RPMI7951 (cell line): ENCODE data around the gene TMTC1. TPM values are rescaled to one million over a fixed set of nuclear protein-coding genes. Genes with fewer than 3 reads are reported as not detected.

Experiments
- DNase-seq: peaks from one replicate; pipeline ENCODE4 v3.0.0-alpha.2; 2012; ENCODE audit warnings: low read depth
- total RNA-seq: library from RNA; depleted of rRNA; stranded (reverse); fragments of >200 nt; shearing (Covaris generic); gene quantifications from 2 replicates; pipeline ENCODE4 v1.2.3, GENCODE V29; 2014

TMTC1 gene
- total RNA-seq, 1 experiment from 2014 or later: 0.84 TPM

DNA sequence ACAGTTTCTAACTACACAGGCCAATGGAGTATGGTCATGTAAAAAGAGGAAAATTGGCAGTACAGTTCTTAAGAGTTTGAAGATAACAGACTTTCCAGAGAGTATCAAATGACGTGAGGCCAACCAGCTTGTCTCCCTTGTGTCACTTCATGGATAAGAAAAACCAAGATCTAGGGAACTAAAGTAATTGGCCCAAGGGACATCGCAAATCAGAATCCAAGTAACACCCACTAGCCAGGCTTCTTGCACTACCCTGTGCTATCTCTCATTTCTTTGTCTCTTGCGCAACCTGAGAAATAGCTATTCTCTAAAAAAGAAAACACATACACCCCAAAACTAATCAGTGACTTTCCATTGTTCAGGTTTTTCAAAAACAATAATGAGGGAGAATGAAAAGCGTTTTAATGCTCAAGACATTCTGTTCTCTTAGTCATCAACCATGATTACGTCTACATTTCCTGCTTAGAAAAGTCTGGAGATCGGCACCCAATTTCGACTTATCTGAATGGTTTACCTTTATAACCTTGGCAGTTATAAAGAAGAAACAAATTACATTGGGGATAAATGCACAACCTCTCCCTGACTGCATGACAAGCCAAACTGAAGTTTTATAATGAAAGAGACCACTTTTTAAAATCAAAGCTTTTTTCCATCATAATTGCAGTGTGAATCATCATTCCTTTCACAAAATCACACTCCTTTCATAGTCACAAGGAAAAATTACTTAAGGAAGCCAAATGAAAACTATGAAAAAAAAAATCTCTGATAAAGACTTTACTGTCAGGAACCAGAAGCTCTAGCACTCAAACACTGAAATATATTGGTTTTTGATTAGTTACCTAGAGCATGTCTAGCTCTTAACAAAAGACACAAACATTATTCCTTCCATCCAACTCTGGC lies 42.1 kb downstream of the TMTC1 start:
- DNase-seq: peak; percentile 25

DNA sequence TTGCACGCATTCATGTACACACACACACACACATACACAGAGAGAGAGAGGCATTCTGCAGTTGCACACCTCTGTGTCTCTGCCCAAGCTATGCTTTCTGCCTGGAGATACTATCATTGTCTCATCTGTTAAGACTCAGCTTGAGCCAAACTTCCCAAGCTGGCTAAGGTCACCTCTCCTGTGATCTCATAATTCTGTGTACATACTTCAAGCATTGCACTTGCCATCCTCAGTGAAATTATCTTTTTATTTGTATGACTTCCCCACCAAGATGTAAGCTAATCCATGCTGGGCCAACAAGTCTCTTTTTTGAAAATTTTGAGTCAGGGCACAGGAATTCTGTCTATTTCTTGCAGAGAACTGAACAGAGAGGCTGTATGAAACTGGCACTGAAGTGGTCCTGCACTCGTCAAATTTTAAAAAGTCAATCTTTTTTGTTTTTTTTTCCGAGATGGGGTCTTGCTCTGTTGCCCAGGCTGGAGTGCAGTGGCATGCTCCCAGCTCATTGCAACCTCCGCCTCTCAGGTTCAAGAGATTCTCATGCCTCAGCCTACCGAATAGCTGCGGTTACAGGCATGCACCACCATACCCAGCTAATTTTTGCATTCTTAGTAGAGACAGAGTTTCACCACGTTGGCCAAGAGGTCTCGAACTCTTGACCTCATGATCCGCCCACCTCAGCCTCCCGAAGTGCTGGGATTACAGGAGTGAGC lies 44.3 kb downstream of the TMTC1 start:
- no peak for DNase-seq

DNA sequence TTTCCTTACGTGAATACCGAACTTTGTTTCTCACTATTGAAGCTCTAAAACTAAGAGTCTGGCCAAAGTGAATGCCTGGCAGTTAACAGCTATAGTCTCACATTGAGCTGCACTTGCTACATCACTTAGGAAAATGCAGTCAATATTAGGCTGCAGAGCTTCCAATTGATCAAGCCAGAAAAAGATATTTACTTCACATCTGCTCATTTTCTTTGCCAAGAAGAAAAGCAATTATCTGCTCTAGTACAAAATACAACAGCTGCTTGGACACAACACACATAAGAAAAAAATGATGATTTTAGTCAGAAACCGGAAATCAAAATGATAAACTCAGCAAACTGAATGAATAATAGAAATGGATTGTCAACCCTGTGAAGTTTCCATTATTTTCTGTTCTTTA lies 45.4 kb downstream of the TMTC1 start:
- DNase-seq: no peak

DNA sequence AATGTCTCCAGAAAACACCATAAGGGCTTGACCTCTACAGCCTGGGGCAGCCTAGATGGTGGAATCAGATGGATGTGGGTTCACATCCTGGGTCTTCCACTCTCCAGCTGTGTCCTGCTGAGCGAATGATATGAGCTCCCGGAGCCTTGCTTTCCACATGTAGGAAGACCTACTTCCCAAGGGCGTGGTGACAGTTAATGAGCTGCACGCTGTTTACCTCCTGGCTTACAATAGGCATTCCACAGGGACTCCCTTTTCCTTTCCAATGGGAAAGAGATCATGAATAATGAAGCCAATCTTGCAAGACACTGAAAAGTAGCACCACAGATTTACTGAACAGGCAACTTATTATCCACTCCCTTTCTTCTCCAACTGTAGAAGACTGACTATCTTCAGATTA lies 46.1 kb downstream of the TMTC1 start:
- DNase-seq: no peak

DNA sequence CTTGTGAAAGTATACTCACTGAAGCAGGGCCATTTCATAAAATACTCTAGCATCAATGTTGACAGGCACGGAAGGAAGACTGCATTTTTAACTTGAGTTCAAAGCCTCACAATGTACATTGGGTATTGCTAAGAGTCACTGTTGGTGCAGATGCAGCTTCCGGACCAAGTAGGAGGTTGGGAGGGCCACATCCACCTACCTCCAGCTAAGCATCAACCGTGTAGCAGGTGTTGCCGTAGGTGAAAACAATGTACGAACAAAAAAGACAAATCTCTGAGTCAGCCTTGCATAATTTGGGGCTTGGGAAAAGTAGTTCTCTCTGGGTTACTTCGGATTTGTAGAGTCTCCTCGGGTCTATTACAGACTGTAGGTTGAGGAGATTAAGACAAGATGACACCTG lies 48.1 kb downstream of the TMTC1 start:
- DNase-seq: no peak

DNA sequence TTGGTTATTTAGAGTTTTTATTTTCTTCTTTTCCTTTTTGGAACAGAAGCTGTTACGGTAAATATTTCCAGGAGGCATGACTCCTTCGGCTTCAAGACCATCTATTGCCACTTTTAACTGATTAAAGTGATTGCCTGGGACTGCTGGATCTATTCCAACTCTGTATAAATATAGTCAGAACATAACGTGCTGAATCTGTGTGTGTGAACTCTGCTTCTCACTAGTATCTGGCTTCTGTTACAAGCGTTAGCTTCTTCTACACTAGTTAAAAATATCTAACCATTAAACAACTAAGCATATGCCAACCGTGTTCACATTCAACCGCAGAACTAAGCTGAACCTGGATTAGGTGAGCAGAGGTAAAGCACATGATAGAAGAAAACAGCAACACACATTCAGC lies 49.0 kb downstream of the TMTC1 start:
- DNase-seq: no peak

DNA sequence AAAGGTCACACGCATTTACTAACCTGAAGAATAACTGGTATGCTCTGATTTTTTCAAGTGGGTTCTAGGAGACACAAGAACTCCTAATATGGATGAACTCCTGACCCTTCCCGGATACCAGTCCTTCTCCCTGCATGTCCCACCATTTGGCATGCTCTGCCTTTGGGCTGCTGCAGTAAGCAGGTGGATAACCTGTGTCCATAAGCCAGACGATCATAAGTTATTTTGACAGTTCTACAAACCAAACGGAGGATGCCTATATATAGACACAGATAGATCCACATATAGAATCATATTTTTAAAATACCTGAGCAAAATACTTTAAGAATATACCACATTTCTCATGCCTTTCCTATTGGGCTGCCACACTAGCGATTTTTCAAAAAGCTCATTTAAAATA lies 49.4 kb downstream of the TMTC1 start:
- DNase-seq: no peak

DNA sequence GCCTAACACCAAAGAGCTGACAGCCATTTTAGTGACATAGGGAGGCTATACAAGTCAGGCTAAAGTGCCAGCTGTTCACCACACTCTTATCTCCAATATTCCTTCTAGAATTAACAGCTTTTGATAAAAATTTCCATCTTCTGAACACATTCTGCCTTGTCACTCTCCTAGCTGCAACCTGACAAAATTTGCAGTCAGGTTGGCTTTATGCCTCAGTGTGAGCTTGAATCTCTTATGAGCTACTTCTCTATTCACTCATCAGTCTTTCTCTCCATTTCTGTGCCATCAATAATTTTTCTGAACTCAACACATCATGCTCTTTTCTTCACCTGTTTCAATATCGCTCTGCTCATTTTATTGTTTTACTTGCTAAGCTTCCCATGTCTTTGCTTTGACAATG lies 50.2 kb downstream of the TMTC1 start:
- no peak for DNase-seq

DNA sequence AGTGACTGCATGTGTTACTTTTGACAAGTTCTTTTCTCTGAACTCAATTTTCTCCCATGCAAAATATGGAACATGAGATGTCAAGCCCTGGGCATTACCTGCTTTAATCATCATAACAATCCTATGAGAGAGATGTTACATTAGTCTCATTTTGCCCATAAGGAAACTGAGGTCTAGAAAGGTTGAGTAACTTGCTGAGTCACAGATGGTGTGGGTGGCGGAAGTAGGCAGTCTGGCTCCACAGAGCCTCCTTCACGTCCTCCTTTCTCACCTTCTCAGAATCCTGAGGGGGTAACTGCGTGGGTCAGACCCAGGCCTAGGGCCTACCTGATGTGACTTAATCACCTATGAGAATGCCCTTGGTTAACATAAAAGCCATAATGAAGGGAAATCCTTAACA lies 50.7 kb downstream of the TMTC1 start:
- DNase-seq: no peak

DNA sequence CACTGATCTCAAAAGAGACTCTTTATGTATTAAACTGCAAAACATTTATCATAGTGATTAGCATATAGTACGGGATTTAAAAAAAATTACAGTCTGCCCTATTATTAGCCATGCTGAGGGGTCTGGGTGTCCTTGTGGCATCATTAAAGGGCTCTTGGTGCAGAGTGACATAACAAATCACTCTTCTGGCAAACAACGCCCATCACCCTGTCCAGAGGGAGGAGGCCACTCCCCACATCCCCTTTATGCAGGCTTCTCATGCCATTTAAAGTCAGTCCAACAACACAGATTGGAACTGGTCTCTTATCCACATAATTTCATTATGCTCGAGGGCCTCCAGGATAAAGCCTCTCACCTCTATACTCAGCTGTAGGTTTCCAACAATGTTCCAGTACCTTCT lies 51.1 kb downstream of the TMTC1 start:
- DNase-seq: no peak

DNA sequence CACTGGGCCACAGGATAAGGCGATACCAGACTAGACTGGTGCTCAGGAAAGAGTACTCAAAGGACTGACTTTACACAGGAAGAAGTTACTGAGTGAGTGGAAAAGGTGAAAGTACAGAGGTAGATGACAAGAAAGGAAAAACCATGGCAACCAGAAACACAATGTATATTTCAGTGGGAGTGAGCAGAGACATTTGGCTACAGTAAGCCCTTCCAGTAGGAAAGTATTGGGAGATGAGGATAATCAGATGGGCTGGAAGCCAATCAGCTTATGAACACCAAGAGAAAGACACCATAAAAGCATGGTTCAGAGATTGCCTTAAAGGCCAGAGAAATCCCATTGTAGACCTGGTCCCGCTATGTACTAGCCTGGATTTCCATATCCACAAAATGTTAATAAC lies 51.6 kb downstream of the TMTC1 start:
- no peak for DNase-seq

DNA sequence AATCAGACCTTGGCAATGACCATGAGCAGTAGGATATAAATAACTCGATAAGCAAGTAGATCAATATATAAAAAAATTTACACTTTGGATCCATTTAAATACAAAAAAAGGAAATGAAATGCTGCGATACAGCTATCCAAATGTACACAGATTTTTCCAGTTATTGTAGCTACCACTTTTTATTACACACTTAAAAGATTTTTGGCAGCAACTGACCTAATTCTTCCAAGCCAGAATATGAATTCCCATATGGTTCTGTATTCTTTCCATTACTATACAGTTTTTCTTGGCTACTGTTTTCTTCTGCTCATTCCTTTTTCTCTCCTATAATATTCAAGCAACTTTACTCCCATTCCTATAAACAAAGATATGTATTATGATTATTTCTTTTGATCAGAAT lies 52.2 kb downstream of the TMTC1 start:
- no peak for DNase-seq

DNA sequence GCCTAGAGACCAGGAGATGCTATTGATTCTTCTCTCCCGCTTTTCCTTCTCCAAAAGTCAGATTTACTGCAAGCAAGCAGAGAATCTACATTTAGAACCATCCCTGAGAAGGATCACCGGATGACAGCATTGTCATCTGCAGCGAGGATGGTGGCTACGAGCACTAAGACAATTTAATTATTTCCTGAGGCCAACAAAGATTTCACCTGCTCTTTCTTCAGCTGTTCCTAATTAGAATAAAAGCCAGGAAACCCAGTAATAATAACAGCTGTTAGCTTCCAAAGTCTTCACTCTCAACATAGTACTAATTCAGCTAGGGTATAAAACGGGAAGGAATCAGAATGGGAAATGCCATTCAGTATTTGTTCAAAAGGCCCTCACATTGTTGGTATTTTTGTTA lies 53.3 kb downstream of the TMTC1 start:
- DNase-seq: no peak

DNA sequence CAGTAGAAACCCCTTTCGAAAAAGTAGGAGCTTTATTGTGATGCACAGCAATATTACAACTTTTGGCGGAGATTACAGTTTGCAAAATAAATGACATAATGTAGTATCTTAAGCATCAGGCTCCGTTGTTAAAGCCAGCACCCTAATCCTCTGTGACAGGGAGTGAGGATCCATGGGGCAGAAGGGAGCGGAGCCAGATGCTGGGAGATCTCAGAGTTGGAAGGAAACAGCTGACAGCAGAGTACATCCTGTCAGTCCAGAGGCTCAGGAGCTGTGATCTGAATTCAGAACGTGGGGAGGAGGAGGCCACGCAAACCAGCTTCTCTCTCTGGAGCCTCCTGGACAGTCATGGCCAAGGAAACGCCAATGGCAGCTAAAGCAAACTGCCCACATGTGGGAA lies 55.7 kb downstream of the TMTC1 start:
- DNase-seq: no peak

DNA sequence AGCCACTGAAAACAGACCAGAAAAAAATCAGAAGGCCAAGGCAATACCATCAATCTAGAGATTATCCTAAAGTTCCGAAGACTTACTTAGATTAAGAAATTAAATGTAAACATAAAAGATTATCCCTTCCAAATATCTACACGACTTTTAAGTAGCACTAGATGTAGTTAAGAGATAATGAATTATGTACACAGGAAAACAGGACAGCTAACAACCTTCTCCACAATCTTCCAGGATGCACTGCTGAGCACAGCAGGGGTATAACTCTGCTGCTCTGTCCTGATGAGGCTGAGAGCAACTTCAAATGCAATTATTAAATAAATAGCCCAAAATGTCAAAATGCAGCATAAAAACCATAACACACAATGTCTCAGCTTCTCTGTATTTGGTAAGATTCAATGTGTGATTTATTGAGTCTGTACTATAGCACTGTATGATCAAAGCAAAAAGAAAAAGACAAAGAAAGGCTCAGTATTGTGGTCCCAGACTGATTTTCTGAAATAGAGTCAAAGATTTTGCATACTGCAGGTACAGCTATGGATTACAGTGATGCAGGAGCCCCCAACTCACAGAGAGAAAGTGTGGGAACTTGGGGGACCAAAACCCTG lies 56.9 kb downstream of the TMTC1 start:
- no peak for DNase-seq

DNA sequence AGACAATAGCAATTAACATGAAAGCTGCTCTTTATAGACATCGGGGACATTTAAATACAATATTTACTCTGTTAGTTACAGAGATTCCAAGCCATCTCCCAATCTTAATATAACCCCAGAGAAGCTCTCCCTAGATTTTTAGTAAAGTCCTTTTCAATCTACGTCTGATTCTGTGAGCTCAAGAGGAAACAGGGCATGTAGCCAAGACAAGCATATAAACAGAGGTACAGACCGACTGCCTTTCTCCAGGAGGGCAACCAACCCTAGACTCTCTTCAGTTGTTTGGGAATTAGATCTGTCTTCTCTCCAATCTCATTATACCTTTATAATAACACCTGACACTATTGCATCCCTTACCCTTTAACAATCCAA lies 57.4 kb downstream of the TMTC1 start:
- no peak for DNase-seq

DNA sequence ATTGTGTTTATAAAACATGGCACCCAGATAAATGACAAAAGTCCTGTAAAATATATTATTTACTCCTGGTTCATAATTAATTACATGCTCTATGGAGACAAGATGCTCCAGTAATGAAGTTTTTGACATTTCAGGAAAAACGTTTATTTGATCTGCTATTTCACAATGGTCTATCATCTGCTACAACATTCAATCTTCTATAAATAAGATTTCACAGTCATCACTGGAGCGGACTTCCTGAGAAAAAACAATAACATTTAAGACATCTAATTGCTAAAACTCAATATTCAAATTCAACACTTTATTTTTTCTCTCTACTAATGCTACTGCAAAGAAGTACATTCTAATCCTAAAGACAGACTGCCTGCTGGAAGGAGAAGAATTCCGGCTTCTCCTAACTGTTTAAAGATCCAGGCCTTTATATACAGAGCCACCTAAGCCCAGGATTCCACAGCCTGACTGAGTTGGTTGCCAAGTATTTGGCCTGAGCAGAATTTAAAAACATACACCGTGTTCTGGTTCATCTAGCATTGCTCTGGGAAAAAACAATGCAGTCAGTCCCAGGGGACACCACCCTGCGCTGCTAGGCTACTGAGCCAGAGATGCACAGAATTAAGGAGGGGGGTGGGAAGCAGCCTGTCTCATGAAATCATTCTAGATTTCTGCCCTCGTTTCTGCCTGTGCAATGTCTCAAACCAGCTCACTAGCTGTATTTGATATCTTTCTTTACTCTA lies 58.0 kb downstream of the TMTC1 start:
- DNase-seq: no peak

DNA sequence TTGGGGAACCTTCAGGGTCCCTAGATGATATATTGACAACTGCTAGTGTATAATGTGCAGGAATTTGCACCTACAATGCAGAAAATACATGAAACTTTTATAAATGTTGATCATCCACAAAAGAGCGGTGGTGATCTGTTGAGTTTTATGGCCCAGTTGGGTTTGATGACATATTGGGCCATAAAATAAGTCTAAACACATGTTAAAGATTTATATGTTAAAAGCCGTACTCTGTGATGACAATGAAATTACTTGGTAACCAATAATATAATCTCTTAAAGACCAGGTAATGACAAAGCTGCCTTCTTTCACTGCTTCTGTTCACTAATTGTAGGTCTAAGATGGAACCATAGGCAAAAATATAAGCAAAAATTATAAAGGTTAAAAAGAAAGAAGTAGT lies 61.6 kb downstream of the TMTC1 start:
- no peak for DNase-seq

DNA sequence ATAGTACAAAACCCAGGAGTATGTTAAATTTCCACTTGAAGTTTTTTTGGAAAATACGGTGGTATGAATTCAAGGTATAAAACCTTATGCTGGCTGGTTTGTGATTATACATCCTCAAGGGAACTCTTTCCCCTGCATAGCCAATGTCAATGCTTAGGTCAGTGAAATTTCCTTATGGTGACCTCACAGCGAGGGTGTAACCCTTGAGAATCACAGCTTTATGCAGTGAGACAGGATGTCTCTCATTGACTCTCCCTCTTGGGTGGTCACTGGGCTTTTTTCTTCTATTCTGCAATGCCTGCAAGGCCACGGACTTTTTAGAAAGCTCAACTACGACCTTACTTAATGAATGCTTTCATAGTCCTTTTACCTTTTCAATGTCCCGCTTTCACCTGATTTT lies 64.4 kb downstream of the TMTC1 start:
- no peak for DNase-seq

DNA sequence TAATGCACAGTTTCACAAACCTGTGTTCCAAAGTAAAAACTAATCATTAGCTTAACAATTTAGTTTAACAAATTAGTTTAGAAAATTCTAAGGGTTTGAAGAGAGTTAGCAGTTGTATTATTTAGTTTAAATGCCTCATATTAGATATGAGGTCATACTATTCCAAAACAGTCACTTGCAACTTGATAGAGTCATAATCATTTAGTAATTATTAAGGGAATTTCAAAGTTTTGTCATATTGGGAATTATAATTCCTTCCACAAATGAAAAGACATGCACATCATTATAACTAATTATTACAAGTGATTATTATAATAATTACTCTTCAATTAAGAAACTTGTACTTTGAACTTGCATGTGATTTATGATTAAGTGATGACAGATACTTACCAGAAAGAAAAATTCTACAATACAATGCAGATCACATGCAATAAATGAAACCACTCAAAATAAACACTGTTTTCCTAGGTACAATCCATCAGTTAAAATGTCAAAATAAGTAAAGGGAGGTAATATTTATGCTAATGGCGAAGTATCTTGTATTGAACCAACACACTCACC lies 66.1 kb downstream of the TMTC1 start:
- DNase-seq: no peak

DNA sequence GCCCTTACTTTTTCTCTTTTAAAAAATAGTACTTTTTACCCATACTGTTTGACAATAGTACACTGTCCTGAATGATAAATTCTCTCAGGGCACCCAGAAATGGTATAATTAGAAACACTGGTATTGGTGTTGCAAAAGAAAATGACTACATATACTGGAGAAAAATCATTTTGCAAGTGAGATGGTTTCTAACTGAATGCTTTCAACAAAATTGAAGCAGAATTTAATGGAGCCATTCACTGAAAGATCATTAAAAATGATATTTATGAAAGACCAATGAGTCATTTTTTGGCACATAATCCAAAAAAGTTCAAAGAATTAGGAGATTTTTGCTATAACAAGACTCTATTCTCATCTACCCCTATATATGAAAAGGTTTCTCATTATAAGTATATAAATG lies 68.8 kb downstream of the TMTC1 start:
- no peak for DNase-seq

DNA sequence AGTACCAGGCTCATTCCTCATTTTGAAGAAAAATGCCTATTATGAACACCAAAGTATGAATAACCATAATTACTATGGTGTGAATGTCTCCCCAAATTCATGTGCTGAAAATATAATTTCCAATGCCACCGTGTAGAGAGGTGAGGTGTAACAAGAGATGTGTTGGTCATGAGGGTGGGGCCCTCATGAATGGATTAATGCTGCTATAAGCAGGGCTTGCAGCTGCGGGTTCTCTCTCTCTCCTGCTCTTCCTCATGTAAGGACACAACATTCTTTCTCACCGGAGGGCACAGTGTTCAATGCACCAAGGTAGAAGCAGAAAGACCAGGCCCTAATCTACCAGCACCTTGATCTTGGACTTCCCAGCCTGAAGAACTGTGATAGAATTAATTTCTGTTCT lies 70.0 kb downstream of the TMTC1 start:
- no peak for DNase-seq
